Measurements from ENCODE around the gene CHID1. TPM values are rescaled to one million over a fixed set of nuclear protein-coding genes. Genes with fewer than 3 reads are reported as not detected.

The CHID1 gene
- total RNA-seq, 2 donors from 2014 or later, result 33.9 to 44.2 TPM

GRCh38 chr11:944711-945470 is 34.3 kb upstream of the CHID1 start:
- peaks cover 19 to 34% of the 10 kb centered on the region in 2 donors for H3K36me3 Mint-ChIP-seq (ENCODE audit: insufficient read depth in 2 of 2)
- H3K27ac Mint-ChIP-seq, result no peak overlapping the region
- ATAC-seq (replicated peaks in 1 of 2), result no peak
- peaks cover 31% of the 10 kb centered on the region for H3K4me1 Mint-ChIP-seq (ENCODE audit: low read depth)
- no peak for DNase-seq
- no peaks in the 10 kb centered on the region for H3K27me3 Mint-ChIP-seq (ENCODE audit: low read depth)
- no peak overlapping the region for H3K4me3 Mint-ChIP-seq
- H3K9me3 Mint-ChIP-seq, result peaks cover 3% of the 10 kb centered on the region in 2 donors

- Mint-ChIP-seq H3K4me3 (no peak overlapping the region), H3K36me3 (ENCODE audit: insufficient read depth in 2 of 2) (peaks cover 10 to 18% of the 10 kb centered on the region in 2 donors), H3K27ac (peak overlapping the region; percentile 74), H3K9me3 (peaks cover under 1 to 1% of the 10 kb centered on the region in 2 donors), H3K27me3 (ENCODE audit: low read depth) (no peaks in the 10 kb centered on the region), H3K4me1 (ENCODE audit: low read depth) (peaks cover 51% of the 10 kb centered on the region)
- DNase-seq (no peak), ATAC-seq (replicated peaks in 1 of 2) (no peak)
Observed at GRCh38 chr11:942823-943222, 32.2 kb upstream of the CHID1 start.

- DNase-seq (no peak), ATAC-seq (replicated peaks in 1 of 2) (no peak)
- peaks cover 65% of the 10 kb centered on the region for H3K4me1 Mint-ChIP-seq (ENCODE audit: low read depth)
- no peaks in the 10 kb centered on the region for H3K27me3 Mint-ChIP-seq (ENCODE audit: low read depth)
- H3K4me3 Mint-ChIP-seq, result peak overlapping the region; percentile 6 to 59
- peaks cover 7 to 11% of the 10 kb centered on the region in 2 donors for H3K36me3 Mint-ChIP-seq (ENCODE audit: insufficient read depth in 2 of 2)
- no peaks in the 10 kb centered on the region for H3K9me3 Mint-ChIP-seq
- H3K27ac Mint-ChIP-seq, result peak overlapping the region; percentile 22
Observed at GRCh38 chr11:940496-941135, 30.0 kb upstream of the CHID1 start.

- ATAC-seq (replicated peaks in 1 of 2) (peak; percentile 57 to 62), DNase-seq (no peak)
- peak overlapping the region; percentile 29 to 41 for H3K4me3 Mint-ChIP-seq
- H3K4me1 Mint-ChIP-seq (ENCODE audit: low read depth), result peaks cover 75% of the 10 kb centered on the region
- no peaks in the 10 kb centered on the region for H3K36me3 Mint-ChIP-seq (ENCODE audit: insufficient read depth in 2 of 2)
- H3K9me3 Mint-ChIP-seq, result no peaks in the 10 kb centered on the region
- peak overlapping the region; percentile 46 for H3K27ac Mint-ChIP-seq
- H3K27me3 Mint-ChIP-seq (ENCODE audit: low read depth), result no peaks in the 10 kb centered on the region
Observed at GRCh38 chr11:937841-938261, 27.2 kb upstream of the CHID1 start.

GRCh38 chr11:936199-936598 is 25.6 kb upstream of the CHID1 start:
- Mint-ChIP-seq H3K4me1 (ENCODE audit: low read depth) (peaks cover 77% of the 10 kb centered on the region), H3K27me3 (ENCODE audit: low read depth) (no peaks in the 10 kb centered on the region), H3K9me3 (no peaks in the 10 kb centered on the region), H3K4me3 (no peak overlapping the region), H3K27ac (no peak overlapping the region), H3K36me3 (ENCODE audit: insufficient read depth in 2 of 2) (peaks cover 0 to under 1% of the 10 kb centered on the region in 2 donors)
- DNase-seq (no peak), ATAC-seq (replicated peaks in 1 of 2) (no peak)

GRCh38 chr11:934527-934926 is 23.9 kb upstream of the CHID1 start:
- Mint-ChIP-seq H3K27ac (no peak overlapping the region), H3K27me3 (ENCODE audit: low read depth) (no peaks in the 10 kb centered on the region), H3K9me3 (no peaks in the 10 kb centered on the region), H3K36me3 (ENCODE audit: insufficient read depth in 2 of 2) (peaks cover 0 to 2% of the 10 kb centered on the region in 2 donors), H3K4me3 (no peak overlapping the region), H3K4me1 (ENCODE audit: low read depth) (peaks cover 67% of the 10 kb centered on the region)
- ATAC-seq (replicated peaks in 1 of 2), result no peak
- no peak for DNase-seq

- Mint-ChIP-seq H3K4me3 (no peak overlapping the region), H3K27me3 (ENCODE audit: low read depth) (no peaks in the 10 kb centered on the region), H3K36me3 (ENCODE audit: insufficient read depth in 2 of 2) (peaks cover 0 to 2% of the 10 kb centered on the region in 2 donors), H3K4me1 (ENCODE audit: low read depth) (peaks cover 64% of the 10 kb centered on the region), H3K9me3 (no peaks in the 10 kb centered on the region), H3K27ac (no peak overlapping the region)
- no peak for ATAC-seq (replicated peaks in 1 of 2)
- no peak for DNase-seq
Observed at GRCh38 chr11:933936-934335, 23.3 kb upstream of the CHID1 start.

- ATAC-seq (replicated peaks in 1 of 2), result no peak
- Mint-ChIP-seq H3K27ac (no peak overlapping the region), H3K4me1 (ENCODE audit: low read depth) (peaks cover 64% of the 10 kb centered on the region)
Observed at GRCh38 chr11:933142-933851, 22.7 kb upstream of the CHID1 start.

GRCh38 chr11:932435-932834 is 21.8 kb upstream of the CHID1 start:
- Mint-ChIP-seq H3K9me3 (no peaks in the 10 kb centered on the region), H3K27ac (no peak overlapping the region), H3K36me3 (ENCODE audit: insufficient read depth in 2 of 2) (peaks cover 0 to 2% of the 10 kb centered on the region in 2 donors), H3K4me3 (peak overlapping the region in 1 of 2 donors; percentile 6), H3K27me3 (ENCODE audit: low read depth) (no peaks in the 10 kb centered on the region), H3K4me1 (ENCODE audit: low read depth) (peaks cover 64% of the 10 kb centered on the region)
- ATAC-seq (replicated peaks in 1 of 2), result no peak
- no peak for DNase-seq

More at GRCh38 chr11:933142-933851, 22.7 kb upstream of the CHID1 start:
- Mint-ChIP-seq H3K27me3 (ENCODE audit: low read depth) (no peaks in the 10 kb centered on the region), H3K4me3 (peak overlapping the region in 1 of 2 donors; percentile 6), H3K36me3 (ENCODE audit: insufficient read depth in 2 of 2) (peaks cover 0 to 2% of the 10 kb centered on the region in 2 donors), H3K9me3 (no peaks in the 10 kb centered on the region)
- DNase-seq, result no peak

- no peak overlapping the region for H3K4me3 Mint-ChIP-seq
- no peaks in the 10 kb centered on the region for H3K9me3 Mint-ChIP-seq
- peaks cover 65% of the 10 kb centered on the region for H3K4me1 Mint-ChIP-seq (ENCODE audit: low read depth)
- ATAC-seq (replicated peaks in 1 of 2) (no peak), DNase-seq (no peak)
- H3K36me3 Mint-ChIP-seq (ENCODE audit: insufficient read depth in 2 of 2), result peaks cover 0 to 2% of the 10 kb centered on the region in 2 donors
- H3K27ac Mint-ChIP-seq, result peak overlapping the region; percentile 56
- no peaks in the 10 kb centered on the region for H3K27me3 Mint-ChIP-seq (ENCODE audit: low read depth)
Observed at GRCh38 chr11:931385-931784, 20.8 kb upstream of the CHID1 start.

GRCh38 chr11:929405-929804 is 18.8 kb upstream of the CHID1 start:
- Mint-ChIP-seq H3K4me1 (ENCODE audit: low read depth) (peaks cover 57% of the 10 kb centered on the region), H3K9me3 (no peaks in the 10 kb centered on the region), H3K36me3 (ENCODE audit: insufficient read depth in 2 of 2) (peaks cover 0 to 2% of the 10 kb centered on the region in 2 donors), H3K27ac (no peak overlapping the region), H3K4me3 (no peak overlapping the region), H3K27me3 (ENCODE audit: low read depth) (no peaks in the 10 kb centered on the region)
- no peak for ATAC-seq (replicated peaks in 1 of 2)
- no peak for DNase-seq

- peaks cover 57% of the 10 kb centered on the region for H3K4me1 Mint-ChIP-seq (ENCODE audit: low read depth)
- H3K4me3 Mint-ChIP-seq, result peak overlapping the region in 1 of 2 donors; percentile 60
- peaks cover 0 to 2% of the 10 kb centered on the region in 2 donors for H3K36me3 Mint-ChIP-seq (ENCODE audit: insufficient read depth in 2 of 2)
- no peak for DNase-seq
- H3K27ac Mint-ChIP-seq, result no peak overlapping the region
- H3K27me3 Mint-ChIP-seq (ENCODE audit: low read depth), result no peaks in the 10 kb centered on the region
- ATAC-seq (replicated peaks in 1 of 2), result no peak
- H3K9me3 Mint-ChIP-seq, result no peaks in the 10 kb centered on the region
Observed at GRCh38 chr11:928786-929185, 18.2 kb upstream of the CHID1 start.

GRCh38 chr11:927871-928270 is 17.3 kb upstream of the CHID1 start:
- ATAC-seq (replicated peaks in 1 of 2) (peak in 1 of 2 donors; percentile 17), DNase-seq (peak in 1 of 2 donors; percentile 35)
- peak overlapping the region; percentile 86 to 89 for H3K4me3 Mint-ChIP-seq
- H3K36me3 Mint-ChIP-seq (ENCODE audit: insufficient read depth in 2 of 2), result peaks cover 0 to 2% of the 10 kb centered on the region in 2 donors
- no peaks in the 10 kb centered on the region for H3K9me3 Mint-ChIP-seq
- H3K4me1 Mint-ChIP-seq (ENCODE audit: low read depth), result peaks cover 51% of the 10 kb centered on the region
- H3K27ac Mint-ChIP-seq, result peak overlapping the region; percentile 19
- no peaks in the 10 kb centered on the region for H3K27me3 Mint-ChIP-seq (ENCODE audit: low read depth)

All from activated T-cell treated with anti-CD3 and anti-CD28 coated beads, Interleukin-2, amount 50 U/mL, for 72 hours (primary cell).